Superior temporal gyrus (tissue), 1 donor: ENCODE measurements around the gene GALNT18.
A peak's percentile ranks its signal among the peaks of the same experiment; 100 is the strongest.

ENCODE experiments used
- DNase-seq: peaks from one replicate; pipeline ENCODE4 v3.0.0-alpha.2; 2016; ENCODE audit errors: extremely low spot score

Gene GALNT18

GRCh38 chr11:11351042-11351586 is 270.7 kb downstream of the GALNT18 start:
- no peak for DNase-seq

- DNase-seq = no peak
These were observed 271.9 kb downstream of the GALNT18 start for GRCh38 chr11:11349870-11350337.

GRCh38 chr11:11349106-11349825 is 272.5 kb downstream of the GALNT18 start:
- no peak for DNase-seq

- no peak for DNase-seq
These were observed 273.5 kb downstream of the GALNT18 start for GRCh38 chr11:11348303-11348702.

GRCh38 chr11:11347592-11347991 is 274.2 kb downstream of the GALNT18 start:
- DNase-seq = no peak

- DNase-seq = no peak
These were observed 275.5 kb downstream of the GALNT18 start for GRCh38 chr11:11346303-11346702.

GRCh38 chr11:11345099-11345498 is 276.7 kb downstream of the GALNT18 start:
- DNase-seq = no peak

GRCh38 chr11:11344045-11344444 is 277.8 kb downstream of the GALNT18 start:
- no peak for DNase-seq

- no peak for DNase-seq
These were observed 283.5 kb downstream of the GALNT18 start for GRCh38 chr11:11338304-11338703.

- DNase-seq = no peak
These were observed 285.1 kb downstream of the GALNT18 start for GRCh38 chr11:11336664-11337063.

GRCh38 chr11:11335043-11335442 is 286.8 kb downstream of the GALNT18 start:
- DNase-seq = no peak

GRCh38 chr11:11334607-11335006 is 287.2 kb downstream of the GALNT18 start:
- DNase-seq = no peak

- no peak for DNase-seq
These were observed 289.6 kb downstream of the GALNT18 start for GRCh38 chr11:11332141-11332710.

GRCh38 chr11:11329062-11329806 is 292.6 kb downstream of the GALNT18 start:
- DNase-seq = no peak

- DNase-seq = no peak
These were observed 297.7 kb downstream of the GALNT18 start for GRCh38 chr11:11324090-11324489.

- DNase-seq = no peak
These were observed 299.7 kb downstream of the GALNT18 start for GRCh38 chr11:11322101-11322500.

GRCh38 chr11:11320825-11321224 is 301.0 kb downstream of the GALNT18 start:
- peak; percentile 33 for DNase-seq

GRCh38 chr11:11318961-11319360 is 302.8 kb downstream of the GALNT18 start:
- no peak for DNase-seq

GRCh38 chr11:11318461-11318860 is 303.3 kb downstream of the GALNT18 start:
- DNase-seq = no peak

- DNase-seq = no peak
These were observed 305.1 kb downstream of the GALNT18 start for GRCh38 chr11:11316651-11317230.

- no peak for DNase-seq
These were observed 307.7 kb downstream of the GALNT18 start for GRCh38 chr11:11313902-11314692.
